Epidermal melanocyte (primary cell): ENCODE data around the gene GOLGA1.
"Not testable (repeated sequence)": the region's sequence is repeated elsewhere in the genome, so short reads cannot be mapped to it uniquely, and the experiment has no call there.

ENCODE experiments used
- DNase-seq: peaks from one replicate; pipeline ENCODE4 v3.0.0; 2011; ENCODE audit warnings: low spot score; ENCODE audit not compliant: insufficient read length

Gene GOLGA1

GRCh38 chr9:124939944-124940343 is 939 bp downstream of the GOLGA1 start:
- DNase-seq: no peak

- no peak for DNase-seq
Measured at GRCh38 chr9:124934290-124934689, 6.6 kb downstream of the GOLGA1 start.

- DNase-seq: no peak
Measured at GRCh38 chr9:124932333-124932732, 8.6 kb downstream of the GOLGA1 start.

GRCh38 chr9:124929464-124929863 is 11.4 kb downstream of the GOLGA1 start:
- no peak for DNase-seq

GRCh38 chr9:124928116-124928515 is 12.8 kb downstream of the GOLGA1 start:
- no peak for DNase-seq

GRCh38 chr9:124920394-124920793 is 20.5 kb downstream of the GOLGA1 start:
- DNase-seq: not testable (repeated sequence)

GRCh38 chr9:124914753-124915405 is 26.0 kb downstream of the GOLGA1 start:
- no peak for DNase-seq

GRCh38 chr9:124913378-124913777 is 27.5 kb downstream of the GOLGA1 start:
- DNase-seq: no peak

- no peak for DNase-seq
Measured at GRCh38 chr9:124911766-124912165, 29.1 kb downstream of the GOLGA1 start.

GRCh38 chr9:124908098-124908497 is 32.8 kb downstream of the GOLGA1 start:
- DNase-seq: no peak

- DNase-seq: no peak
Measured at GRCh38 chr9:124906966-124907365, 33.9 kb downstream of the GOLGA1 start.

GRCh38 chr9:124899845-124900244 is 41.0 kb downstream of the GOLGA1 start:
- DNase-seq: no peak

- no peak for DNase-seq
Measured at GRCh38 chr9:124897570-124898460, 43.1 kb downstream of the GOLGA1 start.

GRCh38 chr9:124894741-124895170 is 46.1 kb downstream of the GOLGA1 start:
- DNase-seq: no peak

GRCh38 chr9:124894035-124894740 is 46.7 kb downstream of the GOLGA1 start:
- no peak for DNase-seq

- DNase-seq: no peak
Measured at GRCh38 chr9:124890179-124890578, 50.7 kb downstream of the GOLGA1 start.

GRCh38 chr9:124889006-124889405 is 51.9 kb downstream of the GOLGA1 start:
- DNase-seq: no peak

GRCh38 chr9:124887832-124888231 is 53.1 kb downstream of the GOLGA1 start:
- no peak for DNase-seq

GRCh38 chr9:124886866-124887492 is 53.9 kb downstream of the GOLGA1 start:
- no peak for DNase-seq

- no peak for DNase-seq
Measured at GRCh38 chr9:124886461-124886860, 54.4 kb downstream of the GOLGA1 start.

GRCh38 chr9:124885551-124885950 is 55.3 kb downstream of the GOLGA1 start:
- DNase-seq: no peak

- no peak for DNase-seq
Measured at GRCh38 chr9:124884376-124884775, 56.5 kb downstream of the GOLGA1 start.
